CD4-positive, alpha-beta T cell (primary cell): Measurements from ENCODE around the gene COMMD7. TPM values are rescaled to one million over a fixed set of nuclear protein-coding genes. Genes with fewer than 3 reads are reported as not detected.

Source experiments
- ATAC-seq: fragments of 200-7000 bp; cut with Tn5 transposase; one replicate; pipeline ENCODE4 v1.10.0; 2022; ENCODE audit warnings: mild to moderate bottlenecking; ENCODE audit not compliant: poor library complexity
- CTCF ChIA-PET: fragments of 350-600 bp; sonication (Branson Sonifier 250); formaldehyde crosslinking; loops from one replicate; lab custom pipeline; 2021; ENCODE audit warnings: antibody characterized with exemption, inconsistent platforms; lab: Charles Lee
- POLR2A ChIA-PET: fragments of 350-600 bp; sonication (Branson Sonifier 250); formaldehyde crosslinking; loops from one replicate; lab custom pipeline; 2021; ENCODE audit warnings: antibody characterized with exemption, inconsistent platforms; lab: Charles Lee
- DNase-seq, 14 experiments: peaks; one replicate each; pipeline ENCODE4 v3.0.0-alpha.2; 2013 to 2020; ENCODE audit warnings: mixed read lengths in 2 of 14
- H3K27ac ChIP-seq, 2 donors: one replicate each; pipeline versions ENCODE4 v1.5.1 to v1.7.0; 2013; ENCODE audit warnings: low read length in 2 of 2, low read depth in 1 of 2, mild to moderate bottlenecking in 1 of 2
- H3K27me3 ChIP-seq, 2 experiments: 1 replicate in 1 of 2; 2 replicates in 1 of 2; pipeline versions ENCODE4 v1.6.1 to v1.7.0; 2013; ENCODE audit warnings: low read length in 2 of 2, control low read depth in 1 of 2, mild to moderate bottlenecking in 1 of 2, moderate library complexity in 1 of 2; ENCODE audit not compliant: insufficient read depth in 2 of 2, control insufficient read depth in 1 of 2
- H3K36me3 ChIP-seq: one replicate; pipeline ENCODE4 v1.6.1; 2013; ENCODE audit warnings: low read length, control low read depth; ENCODE audit not compliant: insufficient read depth
- H3K4me1 ChIP-seq: one replicate; pipeline ENCODE4 v1.6.1; 2013; ENCODE audit warnings: low read length, control low read depth; ENCODE audit not compliant: insufficient read depth
- H3K4me3 ChIP-seq: one replicate; pipeline ENCODE4 v1.5.1; 2013; ENCODE audit warnings: mild to moderate bottlenecking, low read length, moderate library complexity
- H3K9me3 ChIP-seq, 2 experiments: 1 replicate in 1 of 2; 2 replicates in 1 of 2; pipeline versions ENCODE4 v1.6.1 to v1.7.0; 2013; ENCODE audit warnings: low read length in 2 of 2, mild to moderate bottlenecking in 2 of 2, control low read depth in 1 of 2, moderate library complexity in 1 of 2; ENCODE audit not compliant: control insufficient read depth in 1 of 2, insufficient read depth in 1 of 2
- H3K27ac Mint-ChIP-seq: one replicate; pipeline ENCODE4 v1.8.0; 2020; ENCODE audit warnings: mixed read lengths
- H3K27me3 Mint-ChIP-seq: one replicate; pipeline ENCODE4 v1.8.0; 2021; ENCODE audit warnings: mixed read lengths
- H3K36me3 Mint-ChIP-seq: one replicate; pipeline ENCODE4 v1.8.0; 2021; ENCODE audit warnings: low read depth, mixed read lengths
- H3K4me1 Mint-ChIP-seq: one replicate; pipeline ENCODE4 v1.8.0; 2021; ENCODE audit warnings: low read depth, mixed read lengths
- H3K4me3 Mint-ChIP-seq: one replicate; pipeline ENCODE4 v1.8.0; 2020; ENCODE audit warnings: mild to moderate bottlenecking, mixed read lengths
- H3K9me3 Mint-ChIP-seq: one replicate; pipeline ENCODE4 v1.8.0; 2020; ENCODE audit warnings: mixed read lengths
- CTCF ChIP-seq: fragments of 200-600 bp; IDR thresholded peaks from one replicate; pipeline ENCODE4 v1.8.0; 2022; ENCODE audit warnings: antibody characterized with exemption, mild to moderate bottlenecking
- intact Hi-C, 2 experiments: fragments of 100-400 bp; cut with DNase I in 1 of 2; cut with micrococcal nuclease in 1 of 2; formaldehyde crosslinking; loops; one replicate each; pipeline versions ENCODE4 v1.15.1 to v1.9.0; 2023 to 2025; cut with DNase I, micrococcal nuclease
- total RNA-seq, 174 experiments: library from RNA in 2 of 174; stranded (reverse) in 2 of 174; gene quantifications; one replicate each; pipeline ENCODE4 v1.2.3 and lab custom pipeline; 2021 to 2026

Gene COMMD7
- total RNA-seq, 2 experiments from 2014 or later = 30.3 to 30.4 TPM

- Histone ChIP-seq H3K9me3 (no peaks in the 10 kb centered on the region), H3K27me3 (no peaks in the 10 kb centered on the region), H3K36me3 (no peaks in the 10 kb centered on the region), H3K4me1 (peaks cover 7% of the 10 kb centered on the region), H3K4me3 (no peak overlapping the region), H3K27ac (no peak overlapping the region)
- H3K36me3 Mint-ChIP-seq = no peaks in the 10 kb centered on the region
- no peak for ATAC-seq
- H3K27me3 Mint-ChIP-seq = no peaks in the 10 kb centered on the region
- no peak for TF ChIP-seq CTCF
- H3K27ac Mint-ChIP-seq = no peak overlapping the region
- ChIA-PET CTCF (interaction anchor here (1.2 to 3.0 kb wide), 12 partner anchors 13 to 954 kb away, joined by 3 to 75 read pairs (median 6); partner anchors contain the start of genes C20orf203, COMMD7 and DNMT3B), POLR2A (interaction anchor here (0.7 to 1.4 kb wide), 2 partner anchors 34 to 243 kb away, joined by 3 read pairs; partner anchors contain the start of gene COMMD7)
- H3K4me3 Mint-ChIP-seq = no peak overlapping the region
- no peaks in the 10 kb centered on the region for H3K9me3 Mint-ChIP-seq
- no peak for DNase-seq
- H3K4me1 Mint-ChIP-seq = peaks cover 7% of the 10 kb centered on the region
- intact Hi-C loops = loop anchor here (5.0 to 10.0 kb wide), 2 partner anchors 35 to 253 kb away; partner anchors contain the start of gene COMMD7 (in 1 of the 2)
Measured at GRCh38 chr20:32777177-32777956, 34.1 kb upstream of the COMMD7 start.

GRCh38 chr20:32775336-32775991 lies 32.2 kb upstream of the COMMD7 start:
- H3K9me3 ChIP-seq = no peaks in the 10 kb centered on the region
- no peak for ATAC-seq
- Mint-ChIP-seq H3K4me1 (peaks cover 24% of the 10 kb centered on the region), H3K27me3 (no peaks in the 10 kb centered on the region), H3K4me3 (no peak overlapping the region), H3K27ac (no peak overlapping the region), H3K36me3 (no peaks in the 10 kb centered on the region), H3K9me3 (no peaks in the 10 kb centered on the region)
- H3K4me1 ChIP-seq = peaks cover 18% of the 10 kb centered on the region
- no peaks in the 10 kb centered on the region for H3K27me3 ChIP-seq
- intact Hi-C loops = loop anchor here (5.0 to 10.0 kb wide), 2 partner anchors 33 to 251 kb away; partner anchors contain the start of gene COMMD7 (in 1 of the 2)
- DNase-seq = no peak
- POLR2A ChIA-PET = no interaction called here
- no peak overlapping the region for H3K27ac ChIP-seq
- no peak for TF ChIP-seq CTCF
- CTCF ChIA-PET = interaction anchor here (0.9 to 1.5 kb wide), 2 partner anchors 32 to 102 kb away, joined by 3 to 4 read pairs; partner anchors contain the start of genes C20orf203 and COMMD7
- H3K4me3 ChIP-seq = no peak overlapping the region
- H3K36me3 ChIP-seq = no peaks in the 10 kb centered on the region

- Mint-ChIP-seq H3K4me1 (peaks cover 24% of the 10 kb centered on the region), H3K9me3 (no peaks in the 10 kb centered on the region), H3K27ac (no peak overlapping the region), H3K4me3 (no peak overlapping the region), H3K36me3 (no peaks in the 10 kb centered on the region), H3K27me3 (no peaks in the 10 kb centered on the region)
- no peak for TF ChIP-seq CTCF
- no peaks in the 10 kb centered on the region for H3K36me3 ChIP-seq
- H3K27ac ChIP-seq = no peak overlapping the region
- H3K9me3 ChIP-seq = no peaks in the 10 kb centered on the region
- ATAC-seq (no peak), DNase-seq (no peak)
- H3K4me1 ChIP-seq = peaks cover 18% of the 10 kb centered on the region
- no peak overlapping the region for H3K4me3 ChIP-seq
- POLR2A ChIA-PET = no interaction called here
- H3K27me3 ChIP-seq = no peaks in the 10 kb centered on the region
- intact Hi-C loops = loop anchor here in 1 of 2 experiments (10.0 kb wide), 1 partner anchor 249 kb away; no protein-coding TSS in a partner anchor
- CTCF ChIA-PET = no interaction called here
Measured at GRCh38 chr20:32773855-32774254, 30.6 kb upstream of the COMMD7 start.
